GM12878 (cell line): ENCODE results near the gene MAGT1. TPM values are rescaled to one million over a fixed set of nuclear protein-coding genes. Genes with fewer than 3 reads are reported as not detected.

Experiments
- ELK1 ChIP-seq: IDR thresholded peaks from 2 replicates; pipeline ENCODE4 v1.6.1; 2012; ENCODE audit warnings: low read depth, low read length, improper control_type of control experiment
- EZH2 ChIP-seq: IDR thresholded peaks from 2 replicates; pipeline ENCODE4 v1.6.1; 2012; ENCODE audit warnings: low read depth, mild to moderate bottlenecking, control low read depth, inconsistent platforms, low read length, borderline replicate concordance; ENCODE audit not compliant: control insufficient read depth
- JUND ChIP-seq: IDR thresholded peaks from 2 replicates; pipeline ENCODE4 v1.6.1; 2012; ENCODE audit warnings: low read depth, mild to moderate bottlenecking, low read length, improper control_type of control experiment, moderate library complexity
- KDM1A ChIP-seq: fragments of 200-600 bp; sonication (generic); IDR thresholded peaks from 2 replicates; pipeline ENCODE4 v1.6.1; 2016; ENCODE audit warnings: borderline replicate concordance
- MEF2B ChIP-seq: fragments of 450-650 bp; IDR thresholded peaks from 2 replicates; pipeline ENCODE4 v1.6.1; 2018; ENCODE audit warnings: mild to moderate bottlenecking, moderate library complexity; ENCODE audit not compliant: partially characterized antibody, poor library complexity, severe bottlenecking
- MTA2 ChIP-seq: fragments of 450-650 bp; IDR thresholded peaks from 2 replicates; pipeline ENCODE4 v1.6.1; 2016; ENCODE audit warnings: low read depth, mild to moderate bottlenecking, moderate library complexity
- NFIC ChIP-seq: IDR thresholded peaks from 2 replicates; pipeline ENCODE4 v1.6.1; 2012; ENCODE audit warnings: low read depth, mild to moderate bottlenecking, inconsistent platforms, low read length, moderate library complexity
- NKRF ChIP-seq: fragments of 450-650 bp; conservative IDR thresholded peaks from 2 replicates; pipeline ENCODE4 v1.6.1; 2017; ENCODE audit warnings: mild to moderate bottlenecking, moderate library complexity
- POLR2A ChIP-seq: IDR thresholded peaks from 2 replicates; pipeline ENCODE4 v1.6.1; 2011; ENCODE audit warnings: low read depth, mild to moderate bottlenecking, low read length
- POLR2AphosphoS2 ChIP-seq: IDR thresholded peaks from 2 replicates; pipeline ENCODE4 v1.6.1; 2011; ENCODE audit warnings: low read depth, mild to moderate bottlenecking, low read length, improper control_type of control experiment, moderate library complexity
- POLR2AphosphoS5 ChIP-seq: IDR thresholded peaks from 2 replicates; pipeline ENCODE4 v1.6.1; 2011; ENCODE audit warnings: mild to moderate bottlenecking, low read length, inconsistent platforms
- REST ChIP-seq: IDR thresholded peaks from 2 replicates; pipeline ENCODE4 v1.6.1; 2012; ENCODE audit warnings: mild to moderate bottlenecking, low read depth, low read length
- SRF ChIP-seq, 2 experiments: IDR thresholded peaks; 2 replicates each; pipeline ENCODE4 v1.6.1; 2011; ENCODE audit warnings: low read depth in 2 of 2, low read length in 2 of 2, mild to moderate bottlenecking in 1 of 2, moderate library complexity in 1 of 2
- USF1 ChIP-seq: IDR thresholded peaks from 2 replicates; pipeline ENCODE4 v1.6.1; 2011; ENCODE audit warnings: borderline replicate concordance, low read depth, mild to moderate bottlenecking, moderate library complexity, mixed read lengths, low read length; ENCODE audit not compliant: insufficient read depth; ENCODE audit errors: extremely low read length
- ZBED1 ChIP-seq: IDR thresholded peaks from 2 replicates; pipeline ENCODE4 v1.6.1; 2016; ENCODE audit warnings: borderline replicate concordance
- ZNF384 ChIP-seq: IDR thresholded peaks from 2 replicates; pipeline ENCODE4 v1.6.1; 2012; ENCODE audit warnings: low read depth, mild to moderate bottlenecking, low read length, improper control_type of control experiment, borderline replicate concordance
- ZNF687 ChIP-seq: fragments of 450-650 bp; IDR thresholded peaks from 2 replicates; pipeline ENCODE4 v1.6.1; 2017; ENCODE audit warnings: mild to moderate bottlenecking, moderate library complexity
- polyA plus RNA-seq, 11 experiments: library from polyadenylated mRNA; depleted of rRNA in 4 of 11; unstranded in 6 of 11; stranded (reverse) in 5 of 11; fragments of >200 nt; fragmentation: Nextera tagmentation in 4 of 11; fragmentation: Illumina TruSeq in 1 of 11; extraction: Ambion mirVana in 4 of 11; extraction: Trizol in 1 of 11; gene quantifications; 1 replicate in 1 of 11; 2 replicates in 10 of 11; pipeline versions ENCODE4 v1.2.1 to v1.2.3, GENCODE V29; 2011 to 2016; ENCODE audit warnings: inconsistent platforms in 2 of 11, missing spikeins in 2 of 11, low read depth in 1 of 11
- total RNA-seq, 4 experiments: library from RNA; depleted of rRNA in 3 of 4; stranded (reverse); fragments of >200 nt in 3 of 4; fragmentation: Illumina TruSeq in 1 of 4; extraction: Trizol in 1 of 4; gene quantifications; 2 replicates each; pipeline versions ENCODE4 v1.2.1 to v1.2.3, GENCODE V29; 2013 to 2021

MAGT1 gene
- total and polyA plus RNA-seq, 10 of the 15 experiments (the other 5 are each of a cell fraction or from before 2014, with no cell fraction given): 28.0 to 59.1 (median 47.9) TPM

GRCh38 chrX:77910108-77910840, 15.0 kb upstream of the MAGT1 start, which contains the start of gene ATP7A (continued):
- TF ChIP-seq ZNF687: no peak
- no peak for TF ChIP-seq NKRF
- TF ChIP-seq JUND: no peak
- no peak for TF ChIP-seq EZH2
- TF ChIP-seq ELK1: peak; percentile 77; the same call in 1 of the 2 replicates
- 0 out of 2 replicates have a peak, but pooled peaks have one; percentile 31 for TF ChIP-seq ZBED1
- TF ChIP-seq ZNF384: no peak
- TF ChIP-seq POLR2AphosphoS2: no peak
- no peak for TF ChIP-seq KDM1A
- TF ChIP-seq REST: no peak
- no peak for TF ChIP-seq MTA2
- peak; percentile 74 for TF ChIP-seq POLR2A
- TF ChIP-seq USF1: peak; percentile 80
- TF ChIP-seq SRF (IDR thresholded peaks at IDR 0.05; ENCODE audit: low read depth in 2 of 2, low read length in 2 of 2): no peak
- peak; percentile 35; the same call in 1 of the 2 replicates for TF ChIP-seq NFIC
- TF ChIP-seq POLR2AphosphoS5: no peak
- TF ChIP-seq MEF2B: no peak
